Prostate gland (tissue), 2 donors: ENCODE results near the gene EEF2KMT.
"Not testable (repeated sequence)": the region's sequence is repeated elsewhere in the genome, so short reads cannot be mapped to it uniquely, and the experiment has no call there.

Experiments used
- POLR2A ChIP-seq: fragments of 450-650 bp; IDR thresholded peaks from one replicate; pipeline ENCODE4 v1.6.1; 2016; ENCODE audit warnings: antibody characterized with exemption, mild to moderate bottlenecking
- POLR2AphosphoS5 ChIP-seq: sonication (generic); formaldehyde crosslinking; IDR thresholded peaks from one replicate; pipeline ENCODE4 v1.6.1; 2017; ENCODE audit warnings: antibody characterized with exemption
- TF ChIP-seq, protein P1 (sequence below), 4 experiments: fragments of 200-600 bp in 2 of 4; fragments of 450-650 bp in 2 of 4; sonication (generic) in 2 of 4; IDR thresholded peaks; 1 replicate in 3 of 4; 2 replicates in 1 of 4; pipeline ENCODE4 v1.5.1; 2016 to 2019; ENCODE audit warnings: antibody characterized with exemption in 4 of 4, mild to moderate bottlenecking in 2 of 4, moderate library complexity in 2 of 4

DNA sequence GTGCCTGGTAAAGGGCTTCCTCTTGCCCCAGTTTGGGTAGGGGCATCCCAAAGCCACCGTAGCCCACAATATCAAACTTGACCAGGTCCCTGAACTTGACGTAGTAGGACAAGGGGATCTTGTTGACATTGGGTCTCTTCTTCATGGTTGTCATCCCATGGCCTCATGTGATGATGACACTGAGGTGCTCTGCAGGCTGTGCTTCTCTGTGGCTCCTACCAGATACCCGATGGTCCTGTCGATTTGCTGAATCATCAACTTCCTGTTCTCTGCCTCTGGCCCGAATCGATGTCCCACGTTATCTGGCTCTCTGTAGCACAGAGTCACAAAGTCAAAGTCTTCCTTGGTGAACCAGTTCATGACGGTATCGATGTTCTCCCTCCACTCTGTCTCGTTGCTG lies 13.3 kb upstream of the EEF2KMT start:
- TF ChIP-seq POLR2A, POLR2AphosphoS5: not testable (repeated sequence)
- TF ChIP-seq, protein P1, sequence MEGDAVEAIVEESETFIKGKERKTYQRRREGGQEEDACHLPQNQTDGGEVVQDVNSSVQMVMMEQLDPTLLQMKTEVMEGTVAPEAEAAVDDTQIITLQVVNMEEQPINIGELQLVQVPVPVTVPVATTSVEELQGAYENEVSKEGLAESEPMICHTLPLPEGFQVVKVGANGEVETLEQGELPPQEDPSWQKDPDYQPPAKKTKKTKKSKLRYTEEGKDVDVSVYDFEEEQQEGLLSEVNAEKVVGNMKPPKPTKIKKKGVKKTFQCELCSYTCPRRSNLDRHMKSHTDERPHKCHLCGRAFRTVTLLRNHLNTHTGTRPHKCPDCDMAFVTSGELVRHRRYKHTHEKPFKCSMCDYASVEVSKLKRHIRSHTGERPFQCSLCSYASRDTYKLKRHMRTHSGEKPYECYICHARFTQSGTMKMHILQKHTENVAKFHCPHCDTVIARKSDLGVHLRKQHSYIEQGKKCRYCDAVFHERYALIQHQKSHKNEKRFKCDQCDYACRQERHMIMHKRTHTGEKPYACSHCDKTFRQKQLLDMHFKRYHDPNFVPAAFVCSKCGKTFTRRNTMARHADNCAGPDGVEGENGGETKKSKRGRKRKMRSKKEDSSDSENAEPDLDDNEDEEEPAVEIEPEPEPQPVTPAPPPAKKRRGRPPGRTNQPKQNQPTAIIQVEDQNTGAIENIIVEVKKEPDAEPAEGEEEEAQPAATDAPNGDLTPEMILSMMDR (IDR thresholded peaks at IDR 0.05), result not testable (repeated sequence)
